H1 (cell line): ENCODE data around the gene CHN2. TPM values are rescaled to one million over a fixed set of nuclear protein-coding genes. Genes with fewer than 3 reads are reported as not detected.

Source experiments
- ASH2L ChIP-seq: fragments of 200-600, 300-600 bp; sonication (generic); IDR thresholded peaks from one replicate; pipeline ENCODE4 v1.7.1; 2017; ENCODE audit warnings: low read length
- polyA plus RNA-seq, 7 experiments: library from polyadenylated mRNA; depleted of rRNA in 3 of 7; stranded (reverse) in 5 of 7; unstranded in 2 of 7; fragments of >200 nt in 5 of 7; fragments of 200-250 nt in 2 of 7; gene quantifications; 1 replicate in 5 of 7; 2 replicates in 1 of 7; 4 replicates in 1 of 7; pipeline versions ENCODE4 v1.2.1 to v1.2.3, GENCODE V29; 2011 to 2013; ENCODE audit warnings: missing spikeins in 2 of 7, mixed read lengths in 2 of 7
- total RNA-seq: library from RNA; stranded (reverse); fragmentation: NEBNext Ultra II Directional; extraction: Animal tissue kit (Norgen Biotek cat#: 25700); gene quantifications from 2 replicates; pipeline ENCODE4 v1.2.1, GENCODE V29; 2021

Gene CHN2
- total and polyA plus RNA-seq, 2 of the 8 experiments (the other 6 are each of a cell fraction or from before 2014, with no cell fraction given) = 2.9 to 4.8 TPM

DNA sequence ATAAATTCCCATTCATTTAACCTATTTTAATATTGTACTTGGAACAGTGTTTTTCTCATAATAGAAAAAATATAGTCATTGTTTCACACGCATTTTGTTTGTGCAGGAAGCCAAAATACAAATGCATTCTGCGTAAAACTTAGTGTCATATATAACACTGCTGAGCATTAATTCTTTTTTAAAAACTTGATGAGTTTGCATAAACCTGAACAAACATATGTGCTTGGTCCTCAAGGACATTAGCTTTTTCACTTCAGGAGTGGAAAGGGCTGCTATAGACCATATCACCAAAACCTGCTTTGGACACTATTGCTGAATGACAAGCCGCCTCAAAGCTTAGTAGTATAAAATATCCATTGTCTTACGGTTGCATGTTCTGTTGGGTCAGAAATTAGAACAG lies 267.4 kb downstream of the CHN2 start (continued):
- no peak for TF ChIP-seq ASH2L
